ENCODE measurements around the gene ABCC1.

The ABCC1 gene

GRCh38 chr16:16047761-16048160 is 98.3 kb downstream of the ABCC1 start:
- no peak for DNase-seq (ENCODE audit: low read depth in 2 of 2)

- no peak for DNase-seq (ENCODE audit: low read depth in 2 of 2)
These were observed 99.6 kb downstream of the ABCC1 start for GRCh38 chr16:16048904-16049582.

- no peak for DNase-seq (ENCODE audit: low read depth in 2 of 2)
These were observed 100.7 kb downstream of the ABCC1 start for GRCh38 chr16:16050106-16050505.

- no peak for DNase-seq (ENCODE audit: low read depth in 2 of 2)
These were observed 101.7 kb downstream of the ABCC1 start for GRCh38 chr16:16051132-16051531.

GRCh38 chr16:16052916-16053315 is 103.5 kb downstream of the ABCC1 start:
- no peak for DNase-seq (ENCODE audit: low read depth in 2 of 2)

- DNase-seq (ENCODE audit: low read depth in 2 of 2): no peak
These were observed 107.7 kb downstream of the ABCC1 start for GRCh38 chr16:16057102-16057501.

GRCh38 chr16:16059160-16059559 is 109.7 kb downstream of the ABCC1 start:
- DNase-seq (ENCODE audit: low read depth in 2 of 2): no peak

GRCh38 chr16:16059895-16060590 is 110.6 kb downstream of the ABCC1 start:
- DNase-seq (ENCODE audit: low read depth in 2 of 2): no peak

GRCh38 chr16:16062023-16062937 is 112.9 kb downstream of the ABCC1 start:
- no peak for DNase-seq (ENCODE audit: low read depth in 2 of 2)

GRCh38 chr16:16063683-16064082 is 114.3 kb downstream of the ABCC1 start:
- DNase-seq (ENCODE audit: low read depth in 2 of 2): no peak

- no peak for DNase-seq (ENCODE audit: low read depth in 2 of 2)
These were observed 115.5 kb downstream of the ABCC1 start for GRCh38 chr16:16064874-16065384.

GRCh38 chr16:16067127-16067526 is 117.7 kb downstream of the ABCC1 start:
- no peak for DNase-seq (ENCODE audit: low read depth in 2 of 2)

- DNase-seq (ENCODE audit: low read depth in 2 of 2): no peak
These were observed 122.3 kb downstream of the ABCC1 start for GRCh38 chr16:16071631-16072244.

- DNase-seq (ENCODE audit: low read depth in 2 of 2): no peak
These were observed 123.7 kb downstream of the ABCC1 start for GRCh38 chr16:16073001-16073545.

- no peak for DNase-seq (ENCODE audit: low read depth in 2 of 2)
These were observed 124.8 kb downstream of the ABCC1 start for GRCh38 chr16:16073891-16074881.

- DNase-seq (ENCODE audit: low read depth in 2 of 2): no peak
These were observed 126.3 kb downstream of the ABCC1 start for GRCh38 chr16:16075488-16076422.

GRCh38 chr16:16076423-16076813 is 127.0 kb downstream of the ABCC1 start:
- DNase-seq (ENCODE audit: low read depth in 2 of 2): no peak

- no peak for DNase-seq (ENCODE audit: low read depth in 2 of 2)
These were observed 131.1 kb downstream of the ABCC1 start for GRCh38 chr16:16080465-16081065.

GRCh38 chr16:16081141-16081540 is 131.7 kb downstream of the ABCC1 start:
- no peak for DNase-seq (ENCODE audit: low read depth in 2 of 2)
